Measurements from ENCODE around the gene TMEM220. TPM values are rescaled to one million over a fixed set of nuclear protein-coding genes. Genes with fewer than 3 reads are reported as not detected.

TMEM220 gene
- total and polyA plus RNA-seq, 2 experiments from 2014 or later: 3.1 to 7.8 TPM

- TF ChIP-seq, protein P1, sequence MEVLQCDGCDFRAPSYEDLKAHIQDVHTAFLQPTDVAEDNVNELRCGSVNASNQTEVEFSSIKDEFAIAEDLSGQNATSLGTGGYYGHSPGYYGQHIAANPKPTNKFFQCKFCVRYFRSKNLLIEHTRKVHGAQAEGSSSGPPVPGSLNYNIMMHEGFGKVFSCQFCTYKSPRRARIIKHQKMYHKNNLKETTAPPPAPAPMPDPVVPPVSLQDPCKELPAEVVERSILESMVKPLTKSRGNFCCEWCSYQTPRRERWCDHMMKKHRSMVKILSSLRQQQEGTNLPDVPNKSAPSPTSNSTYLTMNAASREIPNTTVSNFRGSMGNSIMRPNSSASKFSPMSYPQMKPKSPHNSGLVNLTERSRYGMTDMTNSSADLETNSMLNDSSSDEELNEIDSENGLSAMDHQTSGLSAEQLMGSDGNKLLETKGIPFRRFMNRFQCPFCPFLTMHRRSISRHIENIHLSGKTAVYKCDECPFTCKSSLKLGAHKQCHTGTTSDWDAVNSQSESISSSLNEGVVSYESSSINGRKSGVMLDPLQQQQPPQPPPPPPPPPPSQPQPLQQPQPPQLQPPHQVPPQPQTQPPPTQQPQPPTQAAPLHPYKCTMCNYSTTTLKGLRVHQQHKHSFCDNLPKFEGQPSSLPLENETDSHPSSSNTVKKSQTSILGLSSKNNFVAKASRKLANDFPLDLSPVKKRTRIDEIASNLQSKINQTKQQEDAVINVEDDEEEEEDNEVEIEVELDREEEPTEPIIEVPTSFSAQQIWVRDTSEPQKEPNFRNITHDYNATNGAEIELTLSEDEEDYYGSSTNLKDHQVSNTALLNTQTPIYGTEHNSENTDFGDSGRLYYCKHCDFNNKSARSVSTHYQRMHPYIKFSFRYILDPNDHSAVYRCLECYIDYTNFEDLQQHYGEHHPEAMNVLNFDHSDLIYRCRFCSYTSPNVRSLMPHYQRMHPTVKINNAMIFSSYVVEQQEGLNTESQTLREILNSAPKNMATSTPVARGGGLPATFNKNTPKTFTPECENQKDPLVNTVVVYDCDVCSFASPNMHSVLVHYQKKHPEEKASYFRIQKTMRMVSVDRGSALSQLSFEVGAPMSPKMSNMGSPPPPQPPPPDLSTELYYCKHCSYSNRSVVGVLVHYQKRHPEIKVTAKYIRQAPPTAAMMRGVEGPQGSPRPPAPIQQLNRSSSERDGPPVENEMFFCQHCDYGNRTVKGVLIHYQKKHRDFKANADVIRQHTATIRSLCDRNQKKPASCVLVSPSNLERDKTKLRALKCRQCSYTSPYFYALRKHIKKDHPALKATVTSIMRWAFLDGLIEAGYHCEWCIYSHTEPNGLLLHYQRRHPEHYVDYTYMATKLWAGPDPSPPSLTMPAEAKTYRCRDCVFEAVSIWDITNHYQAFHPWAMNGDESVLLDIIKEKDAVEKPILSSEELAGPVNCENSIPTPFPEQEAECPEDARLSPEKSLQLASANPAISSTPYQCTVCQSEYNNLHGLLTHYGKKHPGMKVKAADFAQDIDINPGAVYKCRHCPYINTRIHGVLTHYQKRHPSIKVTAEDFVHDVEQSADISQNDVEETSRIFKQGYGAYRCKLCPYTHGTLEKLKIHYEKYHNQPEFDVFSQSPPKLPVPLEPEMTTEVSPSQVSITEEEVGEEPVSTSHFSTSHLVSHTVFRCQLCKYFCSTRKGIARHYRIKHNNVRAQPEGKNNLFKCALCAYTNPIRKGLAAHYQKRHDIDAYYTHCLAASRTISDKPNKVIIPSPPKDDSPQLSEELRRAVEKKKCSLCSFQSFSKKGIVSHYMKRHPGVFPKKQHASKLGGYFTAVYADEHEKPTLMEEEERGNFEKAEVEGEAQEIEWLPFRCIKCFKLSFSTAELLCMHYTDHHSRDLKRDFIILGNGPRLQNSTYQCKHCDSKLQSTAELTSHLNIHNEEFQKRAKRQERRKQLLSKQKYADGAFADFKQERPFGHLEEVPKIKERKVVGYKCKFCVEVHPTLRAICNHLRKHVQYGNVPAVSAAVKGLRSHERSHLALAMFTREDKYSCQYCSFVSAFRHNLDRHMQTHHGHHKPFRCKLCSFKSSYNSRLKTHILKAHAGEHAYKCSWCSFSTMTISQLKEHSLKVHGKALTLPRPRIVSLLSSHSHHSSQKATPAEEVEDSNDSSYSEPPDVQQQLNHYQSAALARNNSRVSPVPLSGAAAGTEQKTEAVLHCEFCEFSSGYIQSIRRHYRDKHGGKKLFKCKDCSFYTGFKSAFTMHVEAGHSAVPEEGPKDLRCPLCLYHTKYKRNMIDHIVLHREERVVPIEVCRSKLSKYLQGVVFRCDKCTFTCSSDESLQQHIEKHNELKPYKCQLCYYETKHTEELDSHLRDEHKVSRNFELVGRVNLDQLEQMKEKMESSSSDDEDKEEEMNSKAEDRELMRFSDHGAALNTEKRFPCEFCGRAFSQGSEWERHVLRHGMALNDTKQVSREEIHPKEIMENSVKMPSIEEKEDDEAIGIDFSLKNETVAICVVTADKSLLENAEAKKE (CRISPR knock-in tag; IDR thresholded peaks at IDR 0.05): no peak
- no peak for TF ChIP-seq ZNF114 (CRISPR knock-in tag; IDR thresholded peaks at IDR 0.05)
- TF ChIP-seq ZNF331 (CRISPR knock-in tag; IDR thresholded peaks at IDR 0.05; ENCODE audit: low read depth): no peak
Observed at GRCh38 chr17:10751563-10751962, 21.7 kb upstream of the TMEM220 start (continued).

GRCh38 chr17:10750210-10750609 is 20.4 kb upstream of the TMEM220 start:
- H3K4me2 ChIP-seq: no peak overlapping the region
- no peaks in the 10 kb centered on the region for H3K36me3 ChIP-seq (ENCODE audit: insufficient read depth)
- ATAC-seq (no peak), DNase-seq (ENCODE audit: low spot score) (no peak)
- Mint-ChIP-seq H3K4me3 (no peak overlapping the region), H3K4me1 (peaks cover 27% of the 10 kb centered on the region), H3K36me3 (ENCODE audit: low read depth) (no peaks in the 10 kb centered on the region), H3K27me3 (ENCODE audit: insufficient read depth, low read depth, poor library complexity) (peaks cover 8% of the 10 kb centered on the region), H3K27ac (no peak overlapping the region), H3K9me3 (peaks cover 2% of the 10 kb centered on the region; the same call in 1 of the 3 replicates)
- no peaks in the 10 kb centered on the region for H4K20me1 ChIP-seq (replicated peaks; ENCODE audit: insufficient read depth)
- H3K4me1 ChIP-seq (ENCODE audit: insufficient read depth): peaks cover 20% of the 10 kb centered on the region
- no peak overlapping the region for H3K4me3 ChIP-seq
- peaks cover 4% of the 10 kb centered on the region; the same call in 1 of the 2 replicates for H3F3A ChIP-seq (replicated peaks; ENCODE audit: low read depth)
- no peaks in the 10 kb centered on the region for H3K27me3 ChIP-seq (ENCODE audit: insufficient read depth)
- no peaks in the 10 kb centered on the region for H3K79me2 ChIP-seq (replicated peaks; ENCODE audit: insufficient read depth)
- H3K27ac ChIP-seq (ENCODE audit: low read depth): no peak overlapping the region
- no peak overlapping the region for H2AFZ ChIP-seq
- H3K9me2 ChIP-seq (ENCODE audit: insufficient read depth): peaks cover 2% of the 10 kb centered on the region; the same call in 1 of the 2 replicates
- TF ChIP-seq, protein P2, sequence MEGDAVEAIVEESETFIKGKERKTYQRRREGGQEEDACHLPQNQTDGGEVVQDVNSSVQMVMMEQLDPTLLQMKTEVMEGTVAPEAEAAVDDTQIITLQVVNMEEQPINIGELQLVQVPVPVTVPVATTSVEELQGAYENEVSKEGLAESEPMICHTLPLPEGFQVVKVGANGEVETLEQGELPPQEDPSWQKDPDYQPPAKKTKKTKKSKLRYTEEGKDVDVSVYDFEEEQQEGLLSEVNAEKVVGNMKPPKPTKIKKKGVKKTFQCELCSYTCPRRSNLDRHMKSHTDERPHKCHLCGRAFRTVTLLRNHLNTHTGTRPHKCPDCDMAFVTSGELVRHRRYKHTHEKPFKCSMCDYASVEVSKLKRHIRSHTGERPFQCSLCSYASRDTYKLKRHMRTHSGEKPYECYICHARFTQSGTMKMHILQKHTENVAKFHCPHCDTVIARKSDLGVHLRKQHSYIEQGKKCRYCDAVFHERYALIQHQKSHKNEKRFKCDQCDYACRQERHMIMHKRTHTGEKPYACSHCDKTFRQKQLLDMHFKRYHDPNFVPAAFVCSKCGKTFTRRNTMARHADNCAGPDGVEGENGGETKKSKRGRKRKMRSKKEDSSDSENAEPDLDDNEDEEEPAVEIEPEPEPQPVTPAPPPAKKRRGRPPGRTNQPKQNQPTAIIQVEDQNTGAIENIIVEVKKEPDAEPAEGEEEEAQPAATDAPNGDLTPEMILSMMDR (conservative IDR thresholded peaks at IDR 0.05; ENCODE audit: low read depth in 2 of 2): no peak
- TF ChIP-seq CREB1 (CRISPR knock-in tag; IDR thresholded peaks at IDR 0.05; ENCODE audit: low read depth): no peak
- TF ChIP-seq EZH2 (IDR thresholded peaks at IDR 0.05; ENCODE audit: low read depth, unreplicated experiment): no peak
- TF ChIP-seq, protein P1 (CRISPR knock-in tag; IDR thresholded peaks at IDR 0.05): no peak
- TF ChIP-seq NANOG (IDR thresholded peaks at IDR 0.05; ENCODE audit: borderline replicate concordance): no peak
- TF ChIP-seq ZNF114 (CRISPR knock-in tag; IDR thresholded peaks at IDR 0.05): no peak
- TF ChIP-seq EZH2phosphoT487 (IDR thresholded peaks at IDR 0.05; ENCODE audit: unreplicated experiment): no peak

Data from GM23338 (cell line).